Activated CD4-positive, alpha-beta T cell treated with anti-CD3 and anti-CD28 coated beads, Interleukin-2, amount 10 ng/mL, durations not matched to agents 7 days and 5 days (primary cell): Measurements from ENCODE around the gene HCFC1R1. TPM values are rescaled to one million over a fixed set of nuclear protein-coding genes. Genes with fewer than 3 reads are reported as not detected.

Experiments
- CTCF ChIA-PET: fragments of 350-600 bp; sonication (Branson Sonifier 250); formaldehyde crosslinking; loops from one replicate; lab custom pipeline; 2021; ENCODE audit warnings: antibody characterized with exemption; lab: Charles Lee
- POLR2A ChIA-PET: fragments of 350-600 bp; sonication (Branson Sonifier 250); formaldehyde crosslinking; loops from one replicate; lab custom pipeline; 2021; ENCODE audit warnings: antibody characterized with exemption; lab: Charles Lee
- DNase-seq: peaks from one replicate; pipeline ENCODE4 v3.0.0-alpha.2; 2020
- H3K27ac Mint-ChIP-seq: one replicate; pipeline ENCODE4 v1.8.0; 2021; ENCODE audit warnings: mild to moderate bottlenecking, moderate library complexity, mixed read lengths
- H3K27me3 Mint-ChIP-seq: one replicate; pipeline ENCODE4 v1.8.0; 2021; ENCODE audit warnings: mixed read lengths
- H3K36me3 Mint-ChIP-seq: one replicate; pipeline ENCODE4 v1.8.0; 2021; ENCODE audit warnings: low read depth, mixed read lengths
- H3K4me1 Mint-ChIP-seq: one replicate; pipeline ENCODE4 v1.8.0; 2021; ENCODE audit warnings: mixed read lengths
- H3K4me3 Mint-ChIP-seq: one replicate; pipeline ENCODE4 v1.8.0; 2021; ENCODE audit warnings: mild to moderate bottlenecking, moderate library complexity, mixed read lengths
- H3K9me3 Mint-ChIP-seq: one replicate; pipeline ENCODE4 v1.8.0; 2021; ENCODE audit warnings: mixed read lengths
- total RNA-seq, 2 experiments: library from RNA; stranded (reverse); gene quantifications; one replicate each; pipeline ENCODE4 v1.2.3, GENCODE V29; 2021

HCFC1R1 gene
- total RNA-seq, 2 experiments from 2014 or later, result 38.3 to 44.1 TPM

DNA sequence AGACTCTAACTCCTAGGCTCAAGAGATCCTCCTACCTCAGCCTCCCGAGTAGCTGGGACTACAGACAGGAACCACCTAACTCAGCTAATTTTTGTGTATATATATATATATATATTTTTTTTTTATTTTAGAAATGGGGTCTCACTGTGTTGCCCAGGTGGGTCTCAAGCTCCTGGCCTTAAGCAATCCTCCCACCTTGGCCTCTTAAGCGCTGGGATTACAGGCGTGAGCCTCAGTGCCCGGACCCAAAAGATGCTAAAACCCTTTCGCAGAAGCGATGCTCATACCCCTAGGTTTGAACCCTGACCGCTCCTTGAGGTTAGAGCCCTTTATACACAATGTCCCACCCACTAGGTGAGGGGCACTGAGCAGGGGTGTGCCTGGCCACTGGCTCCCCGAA is 13.2 kb downstream of the HCFC1R1 start:
- CTCF ChIA-PET, result interaction anchor here (0.8 to 1.9 kb wide), 4 partner anchors 9 to 17 kb away, joined by 3 to 8 read pairs (median 4); partner anchors contain the start of gene TNFRSF12A
- peaks cover 35% of the 10 kb centered on the region for H3K27me3 Mint-ChIP-seq
- POLR2A ChIA-PET, result no interaction called here
- H3K4me3 Mint-ChIP-seq, result no peak overlapping the region
- H3K36me3 Mint-ChIP-seq, result no peaks in the 10 kb centered on the region
- H3K4me1 Mint-ChIP-seq, result peaks cover 25% of the 10 kb centered on the region
- no peak for DNase-seq
- H3K27ac Mint-ChIP-seq, result no peak overlapping the region
- no peaks in the 10 kb centered on the region for H3K9me3 Mint-ChIP-seq

DNA sequence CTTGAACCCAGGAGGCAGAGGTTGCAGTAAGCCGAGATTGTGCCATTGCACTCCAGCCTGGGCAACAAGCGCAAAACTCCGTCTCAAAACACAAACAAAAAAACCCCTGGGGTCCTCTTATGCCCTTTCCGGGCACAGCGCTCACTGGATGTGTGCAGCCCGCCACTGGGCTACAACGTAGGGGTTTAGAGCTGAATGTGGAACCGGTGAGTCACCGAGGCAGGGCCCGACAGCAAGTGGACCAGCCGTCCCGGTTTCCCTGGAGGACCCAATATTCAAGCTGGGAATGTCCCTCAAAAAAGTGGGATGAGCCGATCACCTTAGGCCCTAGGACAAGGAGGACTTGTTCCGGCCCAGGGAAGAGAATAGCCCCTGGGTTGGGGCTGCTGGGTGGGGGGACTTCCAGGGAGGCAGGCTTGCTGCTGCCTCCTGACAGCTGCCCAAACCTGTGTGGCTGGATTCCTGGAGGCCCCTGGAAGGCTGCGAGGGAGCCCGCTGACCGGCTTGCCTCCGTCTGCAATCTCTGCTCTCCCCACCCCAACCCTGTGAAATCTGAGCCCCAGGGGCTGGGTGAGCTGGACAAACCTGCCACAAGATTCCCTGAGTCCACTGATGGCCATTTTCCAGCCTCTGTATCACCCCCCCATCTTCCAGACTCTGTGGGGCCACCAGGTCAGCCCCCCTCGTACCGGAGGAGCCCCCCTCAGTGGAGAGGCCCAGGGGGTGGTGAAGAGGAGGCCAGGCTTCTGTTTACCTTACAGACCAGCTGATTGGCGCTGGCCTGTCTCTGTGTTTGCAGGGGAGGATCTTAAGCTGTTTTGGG is 14.0 kb downstream of the HCFC1R1 start:
- Mint-ChIP-seq H3K9me3 (no peaks in the 10 kb centered on the region), H3K4me1 (peaks cover 27% of the 10 kb centered on the region), H3K27me3 (peaks cover 37% of the 10 kb centered on the region), H3K36me3 (no peaks in the 10 kb centered on the region), H3K4me3 (no peak overlapping the region), H3K27ac (no peak overlapping the region)
- no peak for DNase-seq
- ChIA-PET POLR2A (no interaction called here), CTCF (interaction anchor here (0.8 to 1.9 kb wide), 4 partner anchors 10 to 18 kb away, joined by 3 to 8 read pairs (median 4); partner anchors contain the start of gene TNFRSF12A)

DNA sequence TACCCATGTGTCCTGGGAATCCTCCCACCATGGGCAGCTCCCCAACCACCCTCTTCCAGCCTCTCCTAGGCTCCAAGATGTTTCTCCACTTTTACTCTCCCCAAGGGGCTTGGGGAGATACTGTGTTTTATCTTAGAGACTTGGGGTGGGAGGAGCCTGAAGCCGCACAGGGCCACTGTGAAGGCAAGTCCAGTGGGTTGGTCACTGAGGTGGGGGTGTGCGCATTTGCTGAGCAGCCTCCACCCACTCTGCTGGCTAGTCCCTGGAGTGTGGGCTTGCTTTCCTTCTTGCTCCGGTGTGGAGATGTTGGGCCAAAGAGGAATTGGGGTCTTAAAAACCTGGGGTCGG is 15.1 kb downstream of the HCFC1R1 start:
- ChIA-PET POLR2A (no interaction called here), CTCF (interaction anchor here (0.7 to 2.6 kb wide), 4 partner anchors 11 to 19 kb away, joined by 3 to 15 read pairs (median 8); partner anchors contain the start of gene TNFRSF12A)
- Mint-ChIP-seq H3K27ac (no peak overlapping the region), H3K27me3 (peaks cover 32% of the 10 kb centered on the region), H3K4me1 (peaks cover 31% of the 10 kb centered on the region), H3K9me3 (no peaks in the 10 kb centered on the region), H3K36me3 (no peaks in the 10 kb centered on the region), H3K4me3 (no peak overlapping the region)
- DNase-seq, result no peak

DNA sequence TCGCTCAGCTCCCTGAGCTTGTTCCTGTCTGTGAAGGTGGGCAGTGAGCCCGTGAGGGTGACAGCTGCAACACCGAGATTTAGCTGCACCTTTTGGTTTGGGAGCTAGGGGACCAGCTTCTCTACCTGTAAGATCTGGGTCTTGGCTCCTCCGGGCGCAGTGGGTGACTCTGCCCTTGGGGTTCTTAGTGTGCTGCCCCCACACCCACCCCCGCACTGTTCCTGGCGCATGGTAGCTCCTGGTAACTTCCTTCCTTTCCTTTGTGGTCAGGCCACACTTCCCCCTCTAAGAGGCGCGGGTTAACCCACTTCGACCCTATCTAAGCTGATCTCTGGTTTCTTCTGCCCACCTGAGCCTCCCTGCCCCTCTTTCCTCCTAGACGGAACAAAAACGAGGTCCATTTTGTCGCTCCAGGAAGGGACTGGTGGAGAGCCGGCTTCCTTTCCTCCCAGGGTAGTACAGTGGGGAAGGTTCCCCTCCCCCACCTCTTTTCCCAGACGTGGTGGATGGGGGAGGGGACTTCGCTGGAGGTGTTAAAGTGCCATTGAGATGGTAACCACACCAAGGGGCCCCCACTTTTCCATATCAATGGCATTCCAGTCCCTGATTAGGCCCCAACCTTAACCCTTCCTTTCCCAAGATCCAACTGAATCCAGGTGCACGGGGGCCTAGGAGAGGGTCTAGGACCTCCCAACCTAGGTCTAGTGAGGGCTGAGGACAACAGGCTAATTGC is 15.6 kb downstream of the HCFC1R1 start:
- no peaks in the 10 kb centered on the region for H3K36me3 Mint-ChIP-seq
- H3K9me3 Mint-ChIP-seq, result no peaks in the 10 kb centered on the region
- H3K27me3 Mint-ChIP-seq, result peaks cover 32% of the 10 kb centered on the region
- ChIA-PET POLR2A (interaction anchor here (0.7 kb wide), 1 partner anchor 27 kb away, joined by 3 read pairs; no protein-coding TSS in a partner anchor), CTCF (interaction anchor here (0.7 to 2.6 kb wide), 4 partner anchors 12 to 50 kb away, joined by 3 to 15 read pairs (median 6); partner anchors contain the start of gene TNFRSF12A)
- H3K4me3 Mint-ChIP-seq, result peak overlapping the region; percentile 20
- H3K4me1 Mint-ChIP-seq, result peaks cover 32% of the 10 kb centered on the region
- no peak for DNase-seq
- H3K27ac Mint-ChIP-seq, result no peak overlapping the region

DNA sequence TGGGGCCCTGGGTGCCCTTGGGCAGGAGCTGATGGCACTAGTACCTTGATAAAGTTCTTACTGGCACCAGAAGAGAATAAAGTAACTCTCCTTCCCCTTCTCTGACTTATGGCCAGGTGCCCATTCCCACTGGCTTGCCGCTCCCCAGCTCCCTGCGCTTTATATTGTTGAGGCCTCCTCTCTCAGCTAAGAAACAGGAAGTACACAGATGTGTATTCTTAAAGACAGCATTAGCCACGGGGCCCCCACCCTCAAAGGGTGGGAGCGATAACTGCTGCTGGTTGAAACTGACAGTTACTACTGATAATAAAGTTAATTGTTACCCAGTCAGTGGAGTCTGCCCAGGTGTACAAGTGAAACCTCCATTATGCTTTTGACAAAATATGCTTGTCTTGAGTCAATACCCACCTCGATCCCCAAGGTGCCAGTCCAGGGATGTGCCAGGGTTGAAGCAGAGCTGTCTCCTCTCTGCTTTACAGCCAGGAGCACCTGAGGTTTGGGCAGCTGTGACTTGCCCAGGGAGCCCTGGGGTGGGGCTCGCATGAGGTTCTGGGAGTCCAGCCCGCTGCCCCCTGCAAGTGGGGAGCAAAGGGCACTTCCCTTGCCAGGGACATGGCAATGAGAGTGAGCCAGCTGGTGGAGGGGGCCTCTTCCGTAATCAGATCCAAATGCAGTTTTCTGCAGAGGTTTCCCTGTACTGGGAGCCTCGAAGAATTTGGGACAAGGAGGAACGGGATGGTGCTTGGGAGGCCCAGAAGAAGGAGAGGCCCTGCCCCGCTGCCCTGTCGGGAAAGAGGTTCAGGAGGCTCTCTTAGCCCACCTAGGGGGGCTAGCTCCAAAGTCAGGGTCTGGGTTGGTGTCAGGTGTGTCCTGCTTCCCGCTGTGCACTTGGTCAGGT is 16.4 kb downstream of the HCFC1R1 start:
- ChIA-PET POLR2A (interaction anchor here (0.7 kb wide), 1 partner anchor 26 kb away, joined by 3 read pairs; no protein-coding TSS in a partner anchor), CTCF (interaction anchor here (0.9 to 2.6 kb wide), 4 partner anchors 13 to 51 kb away, joined by 3 to 15 read pairs (median 6); partner anchors contain the start of gene TNFRSF12A)
- DNase-seq, result no peak
- H3K4me1 Mint-ChIP-seq, result peaks cover 33% of the 10 kb centered on the region
- no peaks in the 10 kb centered on the region for H3K36me3 Mint-ChIP-seq
- H3K27me3 Mint-ChIP-seq, result peaks cover 25% of the 10 kb centered on the region
- H3K4me3 Mint-ChIP-seq, result no peak overlapping the region
- no peaks in the 10 kb centered on the region for H3K9me3 Mint-ChIP-seq
- H3K27ac Mint-ChIP-seq, result no peak overlapping the region

DNA sequence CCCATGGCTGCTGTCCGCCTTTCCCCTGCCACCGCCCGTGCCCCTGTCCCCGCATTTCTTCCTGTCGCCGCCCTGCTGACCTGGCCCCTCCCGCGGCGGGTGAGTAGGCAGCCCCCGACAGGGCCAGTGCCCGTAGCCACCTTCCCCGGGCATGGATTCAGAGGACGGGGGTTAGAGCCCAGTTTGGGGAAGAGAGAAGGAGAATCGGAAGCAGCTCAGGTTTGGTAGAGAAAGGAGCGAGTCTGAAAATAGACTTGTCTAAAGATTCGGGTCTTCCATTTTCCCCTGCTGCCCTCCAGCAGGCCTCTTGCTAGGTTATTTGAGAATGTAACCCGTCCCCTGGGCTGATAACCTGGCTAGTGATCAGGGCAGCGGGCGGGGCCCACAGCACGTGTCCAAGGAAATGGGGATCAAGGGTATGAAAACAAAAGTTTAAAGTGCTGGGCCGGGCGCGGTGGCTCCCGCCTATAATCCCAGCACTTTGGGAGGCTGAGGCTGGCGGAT is 18.9 kb downstream of the HCFC1R1 start:
- peaks cover 21% of the 10 kb centered on the region for H3K27me3 Mint-ChIP-seq
- H3K36me3 Mint-ChIP-seq, result no peaks in the 10 kb centered on the region
- DNase-seq, result no peak
- H3K4me3 Mint-ChIP-seq, result peak overlapping the region; percentile 73
- peaks cover 33% of the 10 kb centered on the region for H3K4me1 Mint-ChIP-seq
- H3K27ac Mint-ChIP-seq, result no peak overlapping the region
- POLR2A ChIA-PET, result no interaction called here
- CTCF ChIA-PET, result interaction anchor here (0.7 to 2.2 kb wide), 6 partner anchors 15 to 43 kb away, joined by 3 to 8 read pairs (median 6); partner anchors contain the start of gene TNFRSF12A
- H3K9me3 Mint-ChIP-seq, result no peaks in the 10 kb centered on the region

DNA sequence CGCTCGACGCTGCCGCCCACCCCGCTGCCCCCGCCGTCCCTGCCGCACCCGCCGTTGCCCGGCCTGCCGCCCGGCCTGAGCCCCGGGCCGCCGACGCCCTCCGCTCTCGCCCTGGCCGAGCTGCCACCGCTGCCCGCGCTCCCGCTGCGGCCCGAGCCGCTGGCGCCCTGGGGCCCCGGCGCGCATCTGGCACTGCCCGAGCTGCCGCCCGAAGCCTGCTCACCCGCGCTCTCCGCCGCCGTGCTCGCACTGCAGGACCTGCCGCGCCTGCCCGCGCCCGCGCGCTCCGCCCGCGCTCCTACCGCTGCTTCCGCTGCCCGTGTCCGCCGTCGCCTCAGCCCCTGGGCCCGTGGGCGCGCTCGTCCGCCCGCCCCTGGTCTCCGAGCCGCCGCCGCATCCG is 19.4 kb downstream of the HCFC1R1 start:
- peaks cover 33% of the 10 kb centered on the region for H3K4me1 Mint-ChIP-seq
- POLR2A ChIA-PET, result no interaction called here
- peaks cover 21% of the 10 kb centered on the region for H3K27me3 Mint-ChIP-seq
- no peaks in the 10 kb centered on the region for H3K9me3 Mint-ChIP-seq
- no peaks in the 10 kb centered on the region for H3K36me3 Mint-ChIP-seq
- H3K4me3 Mint-ChIP-seq, result no peak overlapping the region
- DNase-seq, result no peak
- CTCF ChIA-PET, result interaction anchor here (0.6 to 2.2 kb wide), 19 partner anchors 10 to 719 kb away, joined by 3 to 8 read pairs (median 5); partner anchors contain the start of genes PKMYT1 and TNFRSF12A
- H3K27ac Mint-ChIP-seq, result no peak overlapping the region

DNA sequence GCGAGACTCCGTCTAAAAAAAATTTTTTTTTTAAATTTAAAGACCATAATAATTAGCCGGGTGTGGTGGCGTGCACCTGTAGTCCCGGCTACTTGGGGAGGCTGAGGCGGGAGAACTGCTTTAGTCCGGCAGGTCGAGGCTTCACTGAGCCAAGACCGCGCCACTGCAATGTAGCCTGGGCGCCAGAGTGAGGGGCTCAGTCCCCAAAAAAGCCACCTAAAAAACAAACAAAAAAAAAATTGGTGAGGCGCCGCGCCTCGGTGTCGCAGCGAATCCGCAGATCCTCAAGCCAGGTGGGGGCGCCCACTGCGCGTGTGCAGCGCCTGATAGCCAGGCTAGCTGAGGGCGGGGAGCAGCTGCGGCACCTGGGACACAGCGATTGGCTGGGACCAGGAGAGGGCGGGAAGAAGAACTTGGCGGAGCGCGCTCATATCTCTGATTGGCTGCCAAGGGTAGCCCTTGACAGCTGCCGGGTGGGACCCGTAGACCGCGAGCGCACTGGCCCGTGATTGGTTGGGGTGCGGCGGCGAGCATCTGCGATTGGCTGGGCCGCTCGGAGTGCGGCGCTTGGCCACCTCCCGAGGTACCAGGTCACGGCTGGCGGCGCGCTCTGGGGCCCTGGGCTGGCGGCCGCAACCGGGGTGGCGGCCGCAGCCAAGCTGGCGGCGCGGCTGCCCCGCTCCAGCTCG is 20.0 kb downstream of the HCFC1R1 start:
- H3K4me3 Mint-ChIP-seq, result peak overlapping the region; percentile 66
- H3K4me1 Mint-ChIP-seq, result peaks cover 31% of the 10 kb centered on the region
- H3K36me3 Mint-ChIP-seq, result no peaks in the 10 kb centered on the region
- ChIA-PET POLR2A (no interaction called here), CTCF (interaction anchor here (0.6 to 2.1 kb wide), 17 partner anchors 9 to 720 kb away, joined by 3 to 8 read pairs (median 5); partner anchors contain the start of genes PKMYT1 and TNFRSF12A)
- peak; percentile 98 for DNase-seq
- no peak overlapping the region for H3K27ac Mint-ChIP-seq
- no peaks in the 10 kb centered on the region for H3K9me3 Mint-ChIP-seq
- peaks cover 23% of the 10 kb centered on the region for H3K27me3 Mint-ChIP-seq

DNA sequence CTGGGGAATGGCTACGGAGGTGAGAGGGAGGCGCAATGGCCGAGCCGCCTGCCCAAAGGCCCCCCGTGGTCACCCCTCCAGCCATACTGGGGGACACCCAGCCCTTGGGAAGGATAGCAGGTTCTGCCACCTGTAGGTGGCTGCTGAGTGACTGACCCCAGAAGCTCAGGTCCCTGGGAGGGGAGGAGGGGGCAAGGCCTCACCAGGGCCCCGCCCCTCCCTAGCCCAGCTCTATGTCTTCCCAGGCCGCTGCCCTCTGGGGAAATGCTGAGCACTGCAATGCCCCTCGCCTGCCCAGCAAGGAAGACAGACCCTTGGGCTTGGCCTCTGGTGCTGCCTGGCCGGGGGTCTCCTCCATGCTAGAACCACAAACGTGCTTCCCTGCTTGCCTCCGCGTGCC is 22.4 kb downstream of the HCFC1R1 start:
- POLR2A ChIA-PET, result no interaction called here
- Mint-ChIP-seq H3K9me3 (no peaks in the 10 kb centered on the region), H3K36me3 (no peaks in the 10 kb centered on the region), H3K27me3 (peaks cover 10% of the 10 kb centered on the region), H3K27ac (no peak overlapping the region), H3K4me1 (peaks cover 12% of the 10 kb centered on the region), H3K4me3 (no peak overlapping the region)
- CTCF ChIA-PET, result interaction anchor here (1.2 to 1.4 kb wide), 4 partner anchors 11 to 28 kb away, joined by 3 to 5 read pairs (median 3); no protein-coding TSS in a partner anchor
- DNase-seq, result no peak

DNA sequence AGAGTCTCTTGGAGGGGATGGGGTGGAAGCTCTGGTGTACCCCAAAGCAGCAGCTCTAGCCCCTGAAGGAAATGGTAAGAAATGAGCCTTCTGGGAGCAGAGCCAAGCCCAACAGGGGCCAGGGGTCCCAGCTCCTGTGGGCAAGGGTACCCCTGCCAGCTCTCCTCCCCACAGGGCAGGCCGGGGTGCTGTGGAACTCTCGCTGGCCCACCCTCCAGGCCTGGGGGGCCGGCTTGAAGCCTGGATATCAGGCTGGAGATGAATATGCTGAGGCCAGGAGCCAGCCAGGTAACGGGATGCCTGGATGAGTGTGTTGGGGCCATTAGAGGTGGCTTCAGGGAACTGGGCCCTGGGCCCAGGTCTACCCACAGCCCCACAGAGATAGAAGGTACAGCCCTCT is 23.2 kb downstream of the HCFC1R1 start:
- DNase-seq, result no peak
- POLR2A ChIA-PET, result interaction anchor here (0.6 kb wide), 1 partner anchor 24 kb away, joined by 3 read pairs; no protein-coding TSS in a partner anchor
- H3K9me3 Mint-ChIP-seq, result no peaks in the 10 kb centered on the region
- peaks cover 6% of the 10 kb centered on the region for H3K27me3 Mint-ChIP-seq
- CTCF ChIA-PET, result interaction anchor here (1.0 to 1.5 kb wide), 5 partner anchors 10 to 27 kb away, joined by 3 to 5 read pairs (median 3); a partner anchor contains a TSS
- no peak overlapping the region for H3K4me3 Mint-ChIP-seq
- H3K4me1 Mint-ChIP-seq, result peaks cover 9% of the 10 kb centered on the region
- no peaks in the 10 kb centered on the region for H3K36me3 Mint-ChIP-seq
- H3K27ac Mint-ChIP-seq, result no peak overlapping the region

DNA sequence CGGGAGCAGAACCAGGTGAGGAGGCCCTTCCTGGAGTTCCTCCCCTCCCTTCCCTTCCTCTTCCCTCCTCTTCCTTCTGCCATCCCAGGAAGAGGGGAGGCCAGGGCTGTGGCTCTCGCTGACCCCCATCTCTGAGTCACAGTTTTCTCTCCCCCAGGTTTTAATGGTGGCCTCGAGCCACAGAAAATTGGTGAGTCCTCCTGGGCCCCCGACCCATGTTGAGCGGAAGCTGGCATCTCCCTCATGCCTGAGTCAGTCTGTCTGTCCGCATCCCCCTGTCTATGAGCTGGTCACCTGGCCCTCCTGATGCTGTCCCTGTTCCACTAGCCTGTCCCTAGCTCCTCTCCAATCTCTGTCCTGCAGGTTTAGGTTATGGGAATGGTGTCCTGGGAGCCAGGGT is 23.8 kb downstream of the HCFC1R1 start:
- no peaks in the 10 kb centered on the region for H3K36me3 Mint-ChIP-seq
- peaks cover 8% of the 10 kb centered on the region for H3K4me1 Mint-ChIP-seq
- DNase-seq, result no peak
- peaks cover 5% of the 10 kb centered on the region for H3K27me3 Mint-ChIP-seq
- ChIA-PET CTCF (interaction anchor here (0.6 to 1.5 kb wide), 4 partner anchors 10 to 626 kb away, joined by 3 to 4 read pairs (median 3); a partner anchor contains a TSS), POLR2A (no interaction called here)
- no peaks in the 10 kb centered on the region for H3K9me3 Mint-ChIP-seq
- H3K4me3 Mint-ChIP-seq, result no peak overlapping the region
- no peak overlapping the region for H3K27ac Mint-ChIP-seq
